H1 (cell line): Measurements from ENCODE around the gene PBX1.

Experiments
- CTCF ChIP-seq, 3 experiments: IDR thresholded peaks; 1 replicate in 2 of 3; 2 replicates in 1 of 3; pipeline versions ENCODE4 v1.5.1 to v1.6.1; 2011; ENCODE audit warnings: low read length in 3 of 3, mild to moderate bottlenecking in 3 of 3, inconsistent platforms in 2 of 3, low read depth in 1 of 3, moderate library complexity in 1 of 3; ENCODE audit not compliant: insufficient read depth in 1 of 3; ENCODE audit errors: control extremely low read depth in 1 of 3
- EP300 ChIP-seq, 2 experiments: IDR thresholded peaks; 1 replicate in 1 of 2; 2 replicates in 1 of 2; pipeline ENCODE4 v1.6.1; 2011 to 2012; ENCODE audit warnings: low read depth in 2 of 2, low read length in 2 of 2, mild to moderate bottlenecking in 2 of 2, borderline replicate concordance in 1 of 2, inconsistent platforms in 1 of 2, moderate library complexity in 1 of 2
- POLR2A ChIP-seq, 2 experiments: IDR thresholded peaks; 1 replicate in 1 of 2; 2 replicates in 1 of 2; pipeline ENCODE4 v1.6.1; 2011; ENCODE audit warnings: low read depth in 2 of 2, low read length in 2 of 2, mild to moderate bottlenecking in 2 of 2; ENCODE audit errors: control extremely low read depth in 1 of 2
- POLR2AphosphoS5 ChIP-seq: IDR thresholded peaks from 2 replicates; pipeline ENCODE4 v1.6.1; 2011; ENCODE audit warnings: low read depth, low read length
- SIRT6 ChIP-seq: IDR thresholded peaks from one replicate; pipeline ENCODE4 v1.7.1; 2012; ENCODE audit warnings: low read length, inconsistent platforms
- SP1 ChIP-seq: IDR thresholded peaks from 2 replicates; pipeline ENCODE4 v1.6.1; 2011; ENCODE audit warnings: low read depth, low read length
- TAF7 ChIP-seq: optimal IDR thresholded peaks from 2 replicates; pipeline ENCODE3; 2011; ENCODE audit warnings: low read depth, mild to moderate bottlenecking, inconsistent platforms, low read length, moderate library complexity, borderline replicate concordance
- TBP ChIP-seq: IDR thresholded peaks from 2 replicates; pipeline ENCODE4 v1.6.1; 2011; ENCODE audit warnings: low read depth, low read length, improper control_type of control experiment
- TEAD4 ChIP-seq: IDR thresholded peaks from 2 replicates; pipeline ENCODE4 v1.6.1; 2012; ENCODE audit warnings: low read depth, low read length, inconsistent platforms, mixed read lengths

- TF ChIP-seq POLR2A (IDR thresholded peaks at IDR 0.05; ENCODE audit: control extremely low read depth in 1 of 2, low read depth in 2 of 2, low read length in 2 of 2) (no peak), TAF7 (no peak), CTCF (IDR thresholded peaks at IDR 0.05; ENCODE audit: control extremely low read depth in 1 of 3, insufficient read depth in 1 of 3, low read depth in 1 of 3, low read length in 3 of 3) (no peak), TEAD4 (no peak), EP300 (IDR thresholded peaks at IDR 0.05; ENCODE audit: borderline replicate concordance in 1 of 2, low read depth in 2 of 2, low read length in 2 of 2) (no peak), TBP (no peak), POLR2AphosphoS5 (no peak), SP1 (no peak), SIRT6 (no peak)
Observed at GRCh38 chr1:164748253-164748899, 189.4 kb downstream of the PBX1 start.
